ENCODE results near the gene SETBP1.

The SETBP1 gene

DNA sequence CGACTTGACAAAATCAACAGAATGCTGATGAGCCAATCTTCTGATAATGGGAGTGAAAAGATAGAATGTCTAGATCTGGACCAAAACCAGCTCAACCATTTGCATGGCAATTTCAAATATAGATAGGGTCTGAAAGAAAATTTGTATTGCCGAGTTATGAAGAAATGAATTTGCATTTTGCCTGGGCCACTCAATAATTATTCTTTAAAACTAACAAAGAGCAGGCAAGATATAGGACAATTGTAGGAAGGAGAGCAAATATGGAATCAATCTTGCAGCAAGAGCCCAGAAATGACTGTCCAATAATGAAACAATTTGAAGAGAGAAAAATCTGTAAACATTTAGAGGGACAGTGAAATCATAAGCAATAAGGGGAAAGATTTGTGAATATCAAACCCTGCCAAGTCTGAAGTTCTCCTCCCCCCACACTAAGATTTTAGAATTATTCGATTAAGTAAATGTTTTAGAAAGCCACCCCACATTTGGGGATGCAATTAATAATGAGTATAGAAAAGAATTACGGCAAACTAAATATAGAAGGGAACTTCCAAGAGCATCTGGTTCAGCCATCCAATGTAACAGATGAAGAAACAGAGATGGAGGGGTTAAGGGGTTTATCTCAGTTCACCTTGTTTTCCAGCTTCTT is 377.4 kb downstream of the SETBP1 start:
- TF ChIP-seq MYC (IDR thresholded peaks at IDR 0.05; ENCODE audit: low read depth, low read length) = no peak
- TF ChIP-seq, protein P1, sequence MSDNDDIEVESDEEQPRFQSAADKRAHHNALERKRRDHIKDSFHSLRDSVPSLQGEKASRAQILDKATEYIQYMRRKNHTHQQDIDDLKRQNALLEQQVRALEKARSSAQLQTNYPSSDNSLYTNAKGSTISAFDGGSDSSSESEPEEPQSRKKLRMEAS (IDR thresholded peaks at IDR 0.05; ENCODE audit: low read depth, low read length) = no peak
- TF ChIP-seq, protein P2, sequence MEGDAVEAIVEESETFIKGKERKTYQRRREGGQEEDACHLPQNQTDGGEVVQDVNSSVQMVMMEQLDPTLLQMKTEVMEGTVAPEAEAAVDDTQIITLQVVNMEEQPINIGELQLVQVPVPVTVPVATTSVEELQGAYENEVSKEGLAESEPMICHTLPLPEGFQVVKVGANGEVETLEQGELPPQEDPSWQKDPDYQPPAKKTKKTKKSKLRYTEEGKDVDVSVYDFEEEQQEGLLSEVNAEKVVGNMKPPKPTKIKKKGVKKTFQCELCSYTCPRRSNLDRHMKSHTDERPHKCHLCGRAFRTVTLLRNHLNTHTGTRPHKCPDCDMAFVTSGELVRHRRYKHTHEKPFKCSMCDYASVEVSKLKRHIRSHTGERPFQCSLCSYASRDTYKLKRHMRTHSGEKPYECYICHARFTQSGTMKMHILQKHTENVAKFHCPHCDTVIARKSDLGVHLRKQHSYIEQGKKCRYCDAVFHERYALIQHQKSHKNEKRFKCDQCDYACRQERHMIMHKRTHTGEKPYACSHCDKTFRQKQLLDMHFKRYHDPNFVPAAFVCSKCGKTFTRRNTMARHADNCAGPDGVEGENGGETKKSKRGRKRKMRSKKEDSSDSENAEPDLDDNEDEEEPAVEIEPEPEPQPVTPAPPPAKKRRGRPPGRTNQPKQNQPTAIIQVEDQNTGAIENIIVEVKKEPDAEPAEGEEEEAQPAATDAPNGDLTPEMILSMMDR (IDR thresholded peaks at IDR 0.05; ENCODE audit: low read depth, low read length) = no peak
- no peak for TF ChIP-seq POLR2A (IDR thresholded peaks at IDR 0.05; ENCODE audit: extremely low read depth, insufficient read length)
- no peak overlapping the region for H3K4me3 ChIP-seq (ENCODE audit: low read depth, low read length)

DNA sequence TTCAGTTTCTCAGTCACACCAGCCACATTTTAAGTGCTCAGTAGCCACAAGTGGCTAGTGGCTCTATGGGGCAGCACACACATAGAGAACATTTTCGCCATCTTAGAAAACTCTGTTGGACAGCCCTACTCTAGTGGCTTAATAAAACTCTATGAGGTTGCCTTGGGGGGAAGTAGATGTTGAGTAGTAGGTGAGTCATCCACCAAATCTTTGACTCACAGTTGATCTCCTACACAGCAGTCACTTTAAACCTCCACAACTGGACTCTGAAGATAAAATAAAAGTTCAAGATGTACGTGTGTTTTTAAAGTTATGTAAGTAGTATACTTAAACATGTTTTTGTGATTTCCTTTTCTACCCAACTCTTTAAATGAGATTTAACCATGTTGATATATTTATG is 379.0 kb downstream of the SETBP1 start:
- peak; percentile 90 for DNase-seq (ENCODE audit: low read depth)
- peak overlapping the region; percentile 2 for H3K4me3 ChIP-seq (ENCODE audit: low read depth, low read length)
- TF ChIP-seq POLR2A (IDR thresholded peaks at IDR 0.05; ENCODE audit: extremely low read depth, insufficient read length) = no peak
- TF ChIP-seq, protein P1 (IDR thresholded peaks at IDR 0.05; ENCODE audit: low read depth, low read length) = no peak
- TF ChIP-seq, protein P2 (IDR thresholded peaks at IDR 0.05; ENCODE audit: low read depth, low read length) = no peak
- no peak for TF ChIP-seq MYC (IDR thresholded peaks at IDR 0.05; ENCODE audit: low read depth, low read length)

More for the DNA sequence above, 377.4 kb downstream of the SETBP1 start:
- DNase-seq (ENCODE audit: low read depth) = no peak

DNA sequence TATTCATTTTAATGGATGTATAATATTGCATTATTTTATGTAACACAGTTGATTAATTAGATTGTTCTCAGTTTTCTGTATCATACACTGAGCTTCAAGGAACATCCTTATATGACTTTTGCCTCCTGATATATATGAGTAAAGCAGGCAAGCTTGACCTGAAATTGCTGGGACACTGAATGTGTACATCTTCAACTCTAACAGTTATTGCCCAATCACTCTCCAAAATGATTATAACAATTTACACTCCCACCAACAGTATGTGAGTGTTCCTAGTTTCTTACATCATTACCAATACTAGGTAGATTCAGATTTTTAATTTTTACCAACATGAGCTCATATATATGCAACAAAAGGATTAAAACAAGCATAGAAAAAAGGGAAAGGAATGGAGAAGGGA is 379.4 kb downstream of the SETBP1 start:
- DNase-seq (ENCODE audit: low read depth) = peak; percentile 74
- TF ChIP-seq MYC (IDR thresholded peaks at IDR 0.05; ENCODE audit: low read depth, low read length) (no peak), POLR2A (IDR thresholded peaks at IDR 0.05; ENCODE audit: extremely low read depth, insufficient read length) (no peak)
- TF ChIP-seq, protein P1 (IDR thresholded peaks at IDR 0.05; ENCODE audit: low read depth, low read length) = no peak
- TF ChIP-seq, protein P2 (IDR thresholded peaks at IDR 0.05; ENCODE audit: low read depth, low read length) = no peak
- peak overlapping the region; percentile 2 for H3K4me3 ChIP-seq (ENCODE audit: low read depth, low read length)

DNA sequence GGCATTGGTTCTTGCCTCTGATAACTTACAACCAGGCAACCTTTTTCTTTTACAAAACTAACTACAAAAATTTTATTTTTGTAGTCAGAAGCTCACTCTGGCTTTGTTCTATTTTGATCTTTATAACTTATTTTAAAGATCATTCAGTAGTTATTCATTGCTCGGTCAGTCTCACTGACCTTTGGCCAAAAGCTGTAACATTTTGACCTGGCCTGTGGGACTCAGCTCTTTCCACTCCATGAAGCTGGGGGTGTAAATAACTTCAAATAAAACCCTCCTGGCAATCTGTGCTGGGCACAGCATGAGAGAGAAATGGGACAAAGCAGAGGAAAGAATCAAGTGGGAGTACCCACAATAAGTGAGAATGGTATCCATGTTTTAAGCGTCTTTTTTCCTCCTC is 380.7 kb downstream of the SETBP1 start:
- DNase-seq (ENCODE audit: low read depth) = no peak
- TF ChIP-seq, protein P1 (IDR thresholded peaks at IDR 0.05; ENCODE audit: low read depth, low read length) = no peak
- TF ChIP-seq MYC (IDR thresholded peaks at IDR 0.05; ENCODE audit: low read depth, low read length) (no peak), POLR2A (IDR thresholded peaks at IDR 0.05; ENCODE audit: extremely low read depth, insufficient read length) (no peak)
- TF ChIP-seq, protein P2 (IDR thresholded peaks at IDR 0.05; ENCODE audit: low read depth, low read length) = no peak

DNA sequence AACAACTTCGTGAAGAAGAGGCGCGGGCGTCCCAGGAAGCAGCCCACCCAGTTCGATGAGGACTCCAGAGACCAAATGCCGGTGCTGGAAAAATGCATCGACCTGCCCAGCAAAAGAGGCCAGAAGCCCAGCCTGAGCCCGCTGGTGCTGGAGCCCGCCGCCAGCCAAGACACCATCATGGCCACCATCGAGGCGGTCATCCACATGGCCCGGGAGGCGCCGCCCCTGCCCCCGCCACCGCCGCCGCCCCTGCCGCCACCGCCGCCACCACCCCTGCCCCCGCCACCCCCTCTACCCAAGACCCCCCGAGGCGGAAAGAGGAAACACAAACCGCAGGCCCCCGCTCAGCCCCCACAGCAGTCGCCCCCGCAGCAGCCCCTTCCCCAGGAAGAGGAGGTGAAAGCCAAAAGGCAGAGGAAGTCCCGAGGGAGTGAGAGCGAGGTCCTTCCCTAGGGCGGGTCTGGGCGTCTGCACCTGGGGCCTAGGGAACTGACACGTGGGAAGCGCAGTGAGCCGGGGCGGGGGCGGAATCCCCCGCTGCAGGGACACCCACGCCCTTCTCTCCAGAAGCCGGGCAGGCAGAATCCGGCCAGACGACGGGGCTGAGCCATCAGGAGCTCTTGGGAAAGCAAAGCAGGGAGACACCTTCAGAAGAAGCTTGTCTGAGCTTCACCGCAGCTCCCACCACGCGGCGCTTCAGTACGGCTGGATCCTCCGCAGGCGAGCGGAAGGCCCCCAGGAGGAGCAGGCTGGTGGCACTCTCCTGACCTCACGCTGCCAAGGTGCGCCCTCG is 382.8 kb downstream of the SETBP1 start:
- no peak overlapping the region for H3K4me3 ChIP-seq (ENCODE audit: low read depth, low read length)
- no peak for DNase-seq (ENCODE audit: low read depth)
- TF ChIP-seq, protein P1 (IDR thresholded peaks at IDR 0.05; ENCODE audit: low read depth, low read length) = no peak
- TF ChIP-seq MYC (IDR thresholded peaks at IDR 0.05; ENCODE audit: low read depth, low read length) = no peak
- no peak for TF ChIP-seq POLR2A (IDR thresholded peaks at IDR 0.05; ENCODE audit: extremely low read depth, insufficient read length)
- TF ChIP-seq, protein P2 (IDR thresholded peaks at IDR 0.05; ENCODE audit: low read depth, low read length) = no peak

More for the DNA sequence above, 380.7 kb downstream of the SETBP1 start:
- no peak overlapping the region for H3K4me3 ChIP-seq (ENCODE audit: low read depth, low read length)

Measured in NB4 (cell line).